Brain microvascular endothelial cell (primary cell): ENCODE measurements around the gene PRCD.
A peak's percentile ranks its signal among the peaks of the same experiment; 100 is the strongest.
"Not testable (repeated sequence)": the region's sequence is repeated elsewhere in the genome, so short reads cannot be mapped to it uniquely, and the experiment has no call there.

Experiments used
- DNase-seq: peaks from one replicate; pipeline ENCODE4 v3.0.0-alpha.2; 2020
- H3K27ac ChIP-seq: fragments of 250-450 bp; sonication (Bioruptor Pico); 2 replicates; pipeline ENCODE4 v1.5.1; 2020; ENCODE audit warnings: mild to moderate bottlenecking, moderate library complexity
- H3K27me3 ChIP-seq: fragments of 250-450 bp; sonication (Bioruptor Pico); replicated peaks from 2 replicates; pipeline ENCODE4 v1.5.1; 2020; ENCODE audit warnings: mild to moderate bottlenecking
- H3K36me3 ChIP-seq: fragments of 250-450 bp; sonication (Bioruptor Pico); replicated peaks from 2 replicates; pipeline ENCODE4 v1.5.1; 2020; ENCODE audit warnings: mild to moderate bottlenecking
- H3K4me3 ChIP-seq: 2 replicates; pipeline ENCODE4 v1.5.1; 2011; ENCODE audit warnings: low read depth, mild to moderate bottlenecking, control low read depth, low read length, moderate library complexity
- in situ Hi-C: cut with HindIII; loops from 2 replicates; pipeline ENCODE4 v1.10.0; 2017; ENCODE audit warnings: low sequenced_read_pairs, low pct_ligation_motif_present
- TF ChIP-seq, protein P1 (sequence below): IDR thresholded peaks from 2 replicates; pipeline ENCODE4 v1.5.1; 2011; ENCODE audit warnings: low read depth, mild to moderate bottlenecking, moderate library complexity, low read length, control low read depth, inconsistent platforms; ENCODE audit errors: missing control alignments

Gene PRCD

DNA sequence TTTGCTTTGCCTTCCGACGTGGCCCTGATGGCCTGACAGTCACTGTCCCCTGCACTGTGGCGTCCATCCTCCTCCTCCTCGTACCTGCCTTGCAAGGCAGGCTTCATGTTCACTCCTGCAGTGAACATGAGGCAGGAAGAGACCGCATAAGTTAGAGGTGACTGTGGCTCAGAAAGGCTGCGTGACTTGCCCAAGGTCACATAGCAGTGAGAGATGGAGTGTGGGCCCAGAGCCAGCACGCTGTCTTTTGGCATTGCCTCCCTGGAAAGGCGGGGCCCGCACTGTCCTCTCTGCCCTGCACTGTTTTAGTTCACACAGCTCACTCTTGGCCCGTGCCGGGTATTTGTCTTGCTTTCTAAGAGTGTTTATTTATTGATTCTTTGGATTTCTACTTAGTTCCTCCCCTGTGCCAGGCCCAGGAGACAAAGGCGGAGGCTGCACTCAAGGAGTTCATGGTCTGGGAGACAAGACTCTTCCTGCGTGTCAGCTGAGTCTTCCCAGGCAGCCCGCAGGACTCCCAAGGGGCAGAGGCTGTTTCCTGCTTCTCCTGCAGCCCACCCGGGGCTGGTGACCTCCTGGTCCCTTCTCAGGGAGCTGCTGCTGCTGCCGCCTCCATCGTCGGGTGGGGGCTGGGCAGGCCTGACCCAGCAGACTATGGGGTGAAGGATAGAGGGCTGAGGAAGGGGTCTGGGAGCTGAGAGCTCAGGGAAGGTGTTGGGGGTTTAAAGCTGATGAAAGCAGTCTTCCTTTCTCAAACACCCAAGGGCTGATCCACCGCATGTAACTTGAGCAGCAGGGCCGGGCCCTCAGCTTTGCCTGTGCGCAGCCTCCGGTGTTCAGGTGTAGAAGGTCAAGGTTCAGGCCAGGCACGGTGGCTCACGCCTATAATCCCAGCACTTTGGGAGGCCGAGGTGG is 15.0 kb upstream of the PRCD start:
- Histone ChIP-seq H3K36me3 (no peaks in the 10 kb centered on the region), H3K27me3 (no peaks in the 10 kb centered on the region), H3K4me3 (no peak overlapping the region), H3K27ac (peak overlapping the region; percentile 47)
- TF ChIP-seq, protein P1, sequence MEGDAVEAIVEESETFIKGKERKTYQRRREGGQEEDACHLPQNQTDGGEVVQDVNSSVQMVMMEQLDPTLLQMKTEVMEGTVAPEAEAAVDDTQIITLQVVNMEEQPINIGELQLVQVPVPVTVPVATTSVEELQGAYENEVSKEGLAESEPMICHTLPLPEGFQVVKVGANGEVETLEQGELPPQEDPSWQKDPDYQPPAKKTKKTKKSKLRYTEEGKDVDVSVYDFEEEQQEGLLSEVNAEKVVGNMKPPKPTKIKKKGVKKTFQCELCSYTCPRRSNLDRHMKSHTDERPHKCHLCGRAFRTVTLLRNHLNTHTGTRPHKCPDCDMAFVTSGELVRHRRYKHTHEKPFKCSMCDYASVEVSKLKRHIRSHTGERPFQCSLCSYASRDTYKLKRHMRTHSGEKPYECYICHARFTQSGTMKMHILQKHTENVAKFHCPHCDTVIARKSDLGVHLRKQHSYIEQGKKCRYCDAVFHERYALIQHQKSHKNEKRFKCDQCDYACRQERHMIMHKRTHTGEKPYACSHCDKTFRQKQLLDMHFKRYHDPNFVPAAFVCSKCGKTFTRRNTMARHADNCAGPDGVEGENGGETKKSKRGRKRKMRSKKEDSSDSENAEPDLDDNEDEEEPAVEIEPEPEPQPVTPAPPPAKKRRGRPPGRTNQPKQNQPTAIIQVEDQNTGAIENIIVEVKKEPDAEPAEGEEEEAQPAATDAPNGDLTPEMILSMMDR, result no peak
- in situ Hi-C loops, result no loop called here
- no peak for DNase-seq

GRCh38 chr17:76525513-76525833 is 14.4 kb upstream of the PRCD start:
- DNase-seq, H3K4me3 ChIP-seq, H3K36me3 ChIP-seq, H3K27me3 ChIP-seq, in situ Hi-C loops: not testable (repeated sequence)
- H3K27ac ChIP-seq, result peak overlapping the region; percentile 47

DNA sequence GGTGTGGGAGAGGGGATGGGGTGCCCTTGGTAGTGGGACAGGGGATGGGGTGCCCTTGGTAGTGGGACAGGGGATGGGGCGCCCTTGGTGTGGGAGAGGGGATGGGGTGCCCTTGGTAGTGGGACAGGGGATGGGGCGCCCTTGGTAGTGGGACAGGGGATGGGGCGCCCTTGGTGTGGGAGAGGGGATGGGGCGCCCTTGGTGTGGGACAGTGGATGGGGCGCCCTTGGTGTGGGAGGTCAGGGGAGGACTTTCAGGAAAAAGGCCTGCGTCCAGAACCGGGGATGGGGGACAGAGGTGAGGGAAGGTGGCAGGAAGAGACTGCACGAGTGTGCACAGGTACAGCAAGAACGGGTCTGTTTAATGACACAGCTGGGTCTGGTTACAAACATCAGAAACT is 12.8 kb upstream of the PRCD start:
- H3K4me3 ChIP-seq, DNase-seq, in situ Hi-C loops, H3K27me3 ChIP-seq, H3K27ac ChIP-seq, H3K36me3 ChIP-seq: not testable (repeated sequence)

DNA sequence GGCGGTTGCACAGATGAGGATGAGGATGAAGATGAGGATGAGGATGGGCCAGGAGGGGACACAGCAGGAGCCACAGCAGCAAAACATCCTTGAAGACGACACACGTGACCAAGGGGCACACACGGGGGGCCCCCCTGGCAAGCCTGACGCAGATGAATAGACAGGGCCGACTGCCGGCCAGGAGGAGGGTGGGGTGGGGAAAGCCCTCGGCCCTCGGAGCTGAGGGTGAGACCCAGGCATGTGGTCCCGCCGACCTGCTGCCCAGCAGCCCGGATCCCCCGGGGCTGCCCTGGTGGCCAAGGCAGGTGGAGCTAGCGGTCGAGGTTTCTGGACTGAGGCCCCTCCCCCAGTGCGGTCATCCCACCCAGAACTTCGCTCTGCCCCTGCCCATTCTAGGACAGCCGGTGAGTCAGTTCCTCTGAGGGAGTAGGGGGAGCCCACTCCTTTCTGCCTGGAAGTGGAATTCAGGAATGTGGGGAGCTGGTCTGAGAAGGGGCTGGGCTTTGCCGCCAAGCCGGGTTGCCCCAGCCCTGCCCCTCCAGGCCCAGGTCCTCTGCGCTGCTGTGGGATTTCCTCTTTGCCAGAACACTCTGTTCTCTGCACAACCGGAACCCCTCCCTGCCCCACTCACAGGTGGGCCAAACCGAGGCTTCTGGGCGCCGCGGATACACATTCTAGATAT is 12.3 kb upstream of the PRCD start:
- H3K27ac ChIP-seq, result peak overlapping the region; percentile 24
- in situ Hi-C loops, result no loop called here
- TF ChIP-seq, protein P1, result peak; percentile 47
- no peaks in the 10 kb centered on the region for H3K27me3 ChIP-seq
- H3K36me3 ChIP-seq, result no peaks in the 10 kb centered on the region
- peak overlapping the region; percentile 17 for H3K4me3 ChIP-seq
- peak; percentile 63 for DNase-seq

- no peaks in the 10 kb centered on the region for H3K27me3 ChIP-seq
- TF ChIP-seq, protein P1, result no peak
- in situ Hi-C loops, result no loop called here
- DNase-seq, result no peak
- H3K4me3 ChIP-seq, result no peak overlapping the region
- no peaks in the 10 kb centered on the region for H3K36me3 ChIP-seq
- peak overlapping the region; percentile 37 for H3K27ac ChIP-seq
These were observed 11.7 kb upstream of the PRCD start for GRCh38 chr17:76528156-76528527.

DNA sequence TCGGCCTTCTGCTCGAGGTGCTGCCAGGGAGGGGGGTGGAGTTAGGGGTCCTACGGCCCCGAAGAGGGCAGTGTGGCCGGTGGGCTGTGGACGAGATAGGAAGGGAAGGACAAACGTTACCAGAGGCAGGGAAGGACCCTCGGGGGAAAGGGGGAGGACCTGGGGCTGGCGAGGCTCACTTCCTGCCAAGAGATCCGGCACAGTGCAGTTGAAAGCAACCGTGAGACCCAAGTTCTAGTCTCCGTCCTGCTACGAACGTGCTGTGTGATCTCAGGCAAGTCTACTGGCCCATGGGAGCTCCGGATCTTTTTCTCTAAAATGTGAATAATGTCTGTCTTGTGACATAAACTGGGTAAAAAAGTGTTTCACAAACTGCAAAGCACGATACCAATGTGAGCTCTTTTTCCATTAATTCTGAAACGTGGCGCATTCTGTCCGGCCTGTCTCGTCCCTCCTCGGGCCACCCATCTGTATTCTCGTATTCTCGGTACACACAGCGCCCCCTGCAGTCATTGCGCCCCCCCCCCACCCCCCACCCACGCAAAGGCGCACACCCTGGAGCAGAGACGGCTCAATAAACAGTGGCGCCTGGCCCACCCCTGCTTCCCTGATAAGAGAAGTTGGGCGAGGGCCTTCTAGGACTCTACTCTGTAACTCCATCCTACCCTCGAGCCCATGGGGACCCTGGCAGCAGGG is 11.2 kb upstream of the PRCD start:
- TF ChIP-seq, protein P1, result peak; percentile 42
- in situ Hi-C loops, result no loop called here
- Histone ChIP-seq H3K4me3 (no peak overlapping the region), H3K27me3 (no peaks in the 10 kb centered on the region), H3K36me3 (no peaks in the 10 kb centered on the region), H3K27ac (peak overlapping the region; percentile 65)
- no peak for DNase-seq
